NB4 (cell line): ENCODE results near the gene SART3.
"Not testable (repeated sequence)": the region's sequence is repeated elsewhere in the genome, so short reads cannot be mapped to it uniquely, and the experiment has no call there.

Experiments
- DNase-seq: peaks from one replicate; pipeline ENCODE4 v3.0.0; 2010; ENCODE audit warnings: low read depth
- H3K4me3 ChIP-seq: one replicate; pipeline ENCODE4 v1.5.1; 2011; ENCODE audit warnings: mild to moderate bottlenecking, low read depth, low read length, moderate library complexity
- CTCF ChIP-seq: IDR thresholded peaks from one replicate; pipeline ENCODE4 v1.5.1; 2012; ENCODE audit warnings: low read depth, low read length
- MAX ChIP-seq: IDR thresholded peaks from 2 replicates; pipeline ENCODE4 v1.6.1; 2011; ENCODE audit warnings: low read depth, low read length
- MYC ChIP-seq: IDR thresholded peaks from 2 replicates; pipeline ENCODE4 v1.6.1; 2011; ENCODE audit warnings: low read depth, low read length
- POLR2A ChIP-seq: IDR thresholded peaks from 2 replicates; pipeline ENCODE4 v1.6.1; 2011; ENCODE audit warnings: mild to moderate bottlenecking; ENCODE audit not compliant: insufficient read length; ENCODE audit errors: extremely low read depth

The SART3 gene

GRCh38 chr12:108505129-108505528 is 55.8 kb downstream of the SART3 start:
- TF ChIP-seq POLR2A: no peak
- no peak for TF ChIP-seq MYC
- TF ChIP-seq MAX: no peak
- TF ChIP-seq CTCF: no peak
- H3K4me3 ChIP-seq: no peak overlapping the region
- DNase-seq: no peak

GRCh38 chr12:108502922-108503321 is 58.1 kb downstream of the SART3 start:
- DNase-seq: no peak
- H3K4me3 ChIP-seq: no peak overlapping the region
- TF ChIP-seq POLR2A (no peak), CTCF (no peak), MAX (no peak), MYC (no peak)

GRCh38 chr12:108498136-108498535 is 62.8 kb downstream of the SART3 start:
- DNase-seq: no peak
- no peak overlapping the region for H3K4me3 ChIP-seq
- TF ChIP-seq CTCF (no peak), MAX (no peak), POLR2A (no peak)

- TF ChIP-seq MAX (no peak), CTCF (no peak), POLR2A (no peak), MYC (no peak)
- DNase-seq: no peak
- H3K4me3 ChIP-seq: no peak overlapping the region
These were observed 65.0 kb downstream of the SART3 start for GRCh38 chr12:108495823-108496579.

GRCh38 chr12:108495054-108495453 is 65.9 kb downstream of the SART3 start:
- no peak for TF ChIP-seq MAX
- TF ChIP-seq CTCF: peak; percentile 89
- no peak for TF ChIP-seq MYC
- TF ChIP-seq POLR2A: no peak
- peak; percentile 68 for DNase-seq

GRCh38 chr12:108491256-108491655 is 69.7 kb downstream of the SART3 start:
- TF ChIP-seq POLR2A (no peak), CTCF (no peak), MYC (no peak), MAX (no peak)
- no peak overlapping the region for H3K4me3 ChIP-seq
- no peak for DNase-seq

More at GRCh38 chr12:108495054-108495453, 65.9 kb downstream of the SART3 start:
- no peak overlapping the region for H3K4me3 ChIP-seq

- H3K4me3 ChIP-seq, DNase-seq: not testable (repeated sequence)
These were observed 73.9 kb downstream of the SART3 start for GRCh38 chr12:108487029-108487428.

GRCh38 chr12:108485371-108485770 is 75.6 kb downstream of the SART3 start:
- DNase-seq, H3K4me3 ChIP-seq: not testable (repeated sequence)
